Activated CD8-positive, alpha-beta memory T cell treated with anti-CD3 and anti-CD28 coated beads for 4 hours (primary cell): Measurements from ENCODE around the gene ZFP91.

Experiments
- DNase-seq, 2 donors: peaks; one replicate each; pipeline ENCODE4 v3.0.0-alpha.2; 2020; ENCODE audit warnings: low read depth in 2 of 2

ZFP91 gene

DNA sequence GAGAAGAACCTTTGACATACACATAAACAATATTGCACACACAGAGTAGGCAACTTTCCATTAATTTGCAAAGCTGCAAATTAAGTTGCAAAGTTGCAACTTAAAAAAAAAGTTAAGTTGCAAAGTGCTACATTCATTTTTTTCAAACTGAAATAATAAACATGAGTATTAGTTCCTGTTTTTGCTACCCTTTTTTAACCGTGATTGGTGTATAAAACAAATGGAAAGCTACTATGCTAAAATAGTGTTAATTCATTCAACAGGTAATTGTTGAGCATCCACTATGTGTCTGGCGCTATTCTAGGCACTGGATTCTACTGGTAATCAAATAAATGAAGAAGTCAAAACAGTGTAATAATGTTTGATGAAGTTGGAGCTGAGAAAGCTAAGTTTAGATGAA is 8.1 kb downstream of the ZFP91 start:
- DNase-seq, result no peak

DNA sequence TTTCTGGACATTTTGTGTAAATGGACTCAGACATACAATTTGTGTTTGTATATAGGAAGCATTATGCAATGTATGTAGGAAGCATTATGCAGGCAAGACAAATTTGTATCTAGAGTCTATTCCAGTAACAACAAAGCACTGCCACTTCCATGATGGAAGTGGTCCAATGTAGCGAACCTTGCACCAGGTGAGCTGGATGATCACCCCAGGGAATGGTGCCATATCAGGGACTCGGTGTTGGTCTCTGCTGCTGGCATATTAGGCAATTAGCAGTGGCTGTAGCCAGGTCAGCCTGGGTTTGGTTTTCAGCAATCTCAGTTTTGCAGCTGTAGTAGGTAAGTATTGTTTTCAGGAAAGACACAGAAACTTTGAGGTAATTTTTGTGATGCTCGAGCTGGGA is 12.8 kb downstream of the ZFP91 start:
- no peak for DNase-seq

DNA sequence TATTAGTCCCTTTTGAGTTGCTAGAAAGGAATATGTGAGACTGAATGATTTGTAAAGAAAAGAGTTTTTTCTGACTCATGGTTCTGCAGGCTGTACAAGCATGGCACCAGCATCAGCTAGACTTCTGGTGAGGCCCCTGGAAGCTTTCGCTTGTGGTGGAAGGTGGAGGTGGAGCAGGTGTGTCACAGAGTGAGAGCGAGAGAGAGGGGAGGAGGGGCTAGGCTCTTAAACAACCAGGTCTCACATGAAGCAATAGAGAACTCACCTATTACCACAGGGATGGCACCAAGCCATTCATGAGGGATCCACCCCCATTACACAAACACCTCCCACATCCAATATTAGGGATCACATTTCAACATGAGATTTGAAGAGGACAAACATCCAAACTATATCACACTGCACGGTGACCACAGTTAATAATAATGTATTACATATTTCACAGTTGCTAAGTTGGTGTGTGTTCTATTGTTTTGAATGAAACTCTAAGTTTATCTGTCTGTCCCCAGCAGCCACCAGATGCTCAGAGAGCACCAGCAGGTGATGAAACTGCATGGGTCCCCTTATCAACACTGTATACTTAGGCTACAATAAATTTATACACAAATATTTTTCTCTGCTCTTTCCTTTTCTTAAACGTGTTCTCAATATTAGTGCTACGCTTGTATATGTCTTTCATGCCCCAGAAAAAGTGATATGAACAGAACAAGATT is 14.1 kb downstream of the ZFP91 start:
- peak in 1 of 2 donors; percentile 26 for DNase-seq

DNA sequence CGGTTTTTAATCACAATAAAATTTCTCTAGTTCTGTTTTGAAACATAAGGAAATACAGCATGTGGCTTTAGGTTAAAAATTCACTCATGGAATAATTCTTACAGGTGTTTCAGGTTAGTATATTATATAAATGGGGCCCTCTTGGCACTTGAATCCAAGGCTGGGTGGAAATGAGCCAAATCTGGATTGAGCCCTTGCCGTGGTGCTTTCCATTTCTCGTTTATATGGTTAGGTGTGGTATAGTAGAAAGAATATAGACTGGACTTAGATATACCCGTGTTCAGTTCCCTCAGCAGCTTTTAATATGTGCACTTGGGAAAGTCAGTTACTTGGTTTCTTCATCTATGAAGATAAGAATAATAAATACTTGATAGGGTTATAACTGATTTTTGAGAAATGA is 16.0 kb downstream of the ZFP91 start:
- no peak for DNase-seq

DNA sequence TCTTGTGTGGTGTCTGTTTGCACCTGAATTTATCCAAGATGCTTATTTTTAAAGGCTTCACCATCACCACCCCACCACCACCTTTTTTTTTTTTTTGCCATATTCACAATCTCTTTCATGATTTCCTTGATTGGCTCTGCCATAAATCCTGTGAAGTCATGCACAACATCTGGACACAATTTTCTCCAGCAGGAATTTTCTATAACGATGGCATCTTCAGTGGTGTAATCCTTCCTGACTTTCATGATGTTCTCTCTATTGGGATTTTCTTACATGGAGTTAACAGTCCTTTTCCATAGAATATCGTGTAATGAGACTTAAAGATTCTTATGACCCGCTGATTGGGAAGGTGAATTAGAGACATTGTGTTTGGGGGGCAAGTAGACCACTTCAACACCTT is 17.8 kb downstream of the ZFP91 start:
- no peak for DNase-seq

DNA sequence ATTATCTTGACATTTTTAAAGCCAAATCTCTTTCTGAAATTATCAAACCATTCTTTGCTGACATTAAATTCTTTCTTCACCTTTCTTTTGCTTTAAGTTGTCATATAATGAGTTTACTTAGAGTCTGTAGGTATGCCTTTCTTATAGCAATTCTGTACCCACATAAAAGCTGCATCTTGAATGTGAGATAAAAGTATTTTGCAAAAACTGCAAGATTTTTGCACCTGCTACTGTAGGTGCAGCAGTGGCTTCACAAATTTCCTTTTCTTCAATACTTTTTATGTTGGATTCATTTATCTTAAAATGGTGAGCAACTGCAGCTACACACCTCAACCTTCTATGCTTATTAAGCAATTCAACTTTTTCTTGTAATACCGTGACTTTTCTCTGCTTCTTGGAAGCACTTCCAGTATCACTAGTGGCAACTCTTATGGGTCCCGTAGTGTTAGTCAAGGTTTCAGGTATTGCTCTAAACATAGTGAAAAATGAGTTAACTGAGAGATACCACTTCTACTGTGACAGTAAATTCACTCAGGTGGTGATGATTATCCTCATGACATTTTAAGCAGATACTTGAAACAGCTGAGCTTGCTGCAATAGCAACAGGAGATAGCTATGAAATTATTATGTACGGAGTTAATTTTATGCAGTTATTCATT is 18.8 kb downstream of the ZFP91 start:
- DNase-seq, result no peak

DNA sequence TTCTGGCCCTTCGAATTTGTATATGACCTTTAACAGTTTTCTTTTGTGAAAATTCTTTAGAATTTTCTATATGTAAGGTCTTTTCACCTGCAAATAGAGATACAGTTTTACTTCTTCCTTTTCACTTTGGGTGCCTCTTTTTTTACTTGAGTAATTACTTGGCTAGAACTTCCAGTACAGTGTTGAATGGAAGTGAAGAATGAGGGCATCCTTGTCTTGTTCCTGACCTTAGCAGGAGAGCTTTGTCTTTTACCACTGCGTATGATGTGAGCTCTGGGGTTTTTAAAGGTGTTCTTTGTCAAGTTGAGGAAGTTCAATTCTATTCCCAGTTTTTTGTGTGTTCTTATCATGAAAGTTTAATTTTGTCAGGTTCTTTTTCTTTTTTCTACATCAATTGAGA is 21.6 kb downstream of the ZFP91 start:
- no peak for DNase-seq

DNA sequence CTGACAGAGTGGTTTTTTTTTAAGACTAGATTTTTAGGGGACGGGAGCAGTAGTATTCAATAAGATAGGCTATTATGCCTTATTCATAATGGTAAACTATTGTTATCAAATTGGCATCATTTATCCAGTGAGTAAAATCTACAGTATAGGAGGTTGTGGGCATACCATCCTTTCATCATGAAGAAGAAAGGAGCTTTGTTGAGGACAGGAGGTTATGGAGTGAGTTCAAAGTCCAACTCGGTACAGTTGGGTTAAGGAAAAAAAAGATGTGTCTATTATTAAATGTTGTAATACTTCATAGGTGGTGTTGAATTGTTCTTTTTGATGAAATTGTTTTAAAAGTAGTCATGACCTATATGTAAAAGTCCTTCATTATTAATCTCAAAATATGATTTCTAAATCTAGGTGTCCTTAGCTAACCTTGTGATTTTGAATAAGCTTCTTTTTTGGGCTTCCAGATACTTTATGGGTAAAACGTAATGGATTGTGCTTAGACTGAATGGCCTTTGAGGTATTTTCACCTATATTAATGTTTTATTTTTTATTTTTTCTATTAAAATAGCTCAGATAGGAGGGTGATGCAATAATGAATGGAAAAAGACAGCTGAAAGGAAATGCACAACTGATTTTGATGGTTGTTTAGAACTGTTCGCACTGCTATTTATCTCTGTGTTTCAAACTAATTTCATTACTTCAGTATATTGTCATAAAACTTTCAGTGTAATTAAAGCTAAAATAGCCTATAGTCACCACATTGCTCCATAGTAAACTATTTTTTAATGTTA is 28.3 kb downstream of the ZFP91 start:
- no peak for DNase-seq

DNA sequence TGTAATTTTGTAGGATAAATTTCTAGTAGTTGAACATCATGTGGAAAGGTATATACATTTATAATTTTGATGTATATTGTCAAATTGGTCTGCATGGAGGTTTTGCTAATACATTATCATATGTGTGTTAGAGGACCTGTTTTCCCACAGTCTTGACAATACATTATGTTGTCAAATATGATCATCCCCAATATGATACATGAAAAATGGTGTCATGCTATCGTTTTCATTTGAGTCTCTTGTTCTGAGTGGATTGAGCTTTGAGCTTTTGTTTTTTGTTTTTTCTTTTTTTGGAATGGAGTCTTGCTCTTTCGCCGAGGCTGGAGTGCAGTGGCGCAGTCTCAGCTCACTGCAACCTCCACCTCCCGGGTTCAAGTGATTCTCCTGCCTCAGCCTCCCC is 29.5 kb downstream of the ZFP91 start:
- no peak for DNase-seq

DNA sequence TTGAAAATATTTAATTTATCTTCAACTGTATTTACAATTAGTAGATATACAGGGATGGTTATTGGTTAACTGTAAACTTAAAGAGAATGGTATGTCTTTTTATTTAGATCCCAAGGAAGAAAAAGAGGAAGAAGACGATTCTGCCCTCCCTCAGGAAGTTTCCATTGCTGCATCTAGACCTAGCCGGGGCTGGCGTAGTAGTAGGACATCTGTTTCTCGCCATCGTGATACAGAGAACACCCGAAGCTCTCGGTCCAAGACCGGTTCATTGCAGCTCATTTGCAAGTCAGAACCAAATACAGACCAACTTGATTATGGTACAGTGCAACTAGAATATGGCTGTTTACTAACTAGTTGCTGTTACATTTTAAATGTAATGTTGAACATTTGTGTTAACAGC is 30.9 kb downstream of the ZFP91 start:
- DNase-seq, result no peak

DNA sequence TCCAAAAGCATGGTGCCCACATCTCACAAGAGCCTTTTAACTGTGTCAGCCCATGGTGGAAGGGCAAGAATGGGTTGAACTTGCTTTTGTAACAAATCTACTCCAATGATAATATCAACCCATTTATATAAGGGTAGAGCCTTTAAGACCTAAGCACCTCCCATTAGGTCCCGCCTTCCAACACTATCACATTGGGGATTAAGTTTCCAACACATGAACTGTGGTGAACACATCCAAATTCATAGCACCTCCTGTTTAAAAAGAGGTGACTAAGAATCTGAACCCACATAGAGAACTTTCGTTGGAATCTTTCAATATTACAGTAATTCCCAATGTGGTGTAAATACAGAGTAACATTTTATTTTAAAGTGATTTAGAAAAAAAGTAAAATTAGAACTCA is 34.4 kb downstream of the ZFP91 start:
- no peak for DNase-seq

DNA sequence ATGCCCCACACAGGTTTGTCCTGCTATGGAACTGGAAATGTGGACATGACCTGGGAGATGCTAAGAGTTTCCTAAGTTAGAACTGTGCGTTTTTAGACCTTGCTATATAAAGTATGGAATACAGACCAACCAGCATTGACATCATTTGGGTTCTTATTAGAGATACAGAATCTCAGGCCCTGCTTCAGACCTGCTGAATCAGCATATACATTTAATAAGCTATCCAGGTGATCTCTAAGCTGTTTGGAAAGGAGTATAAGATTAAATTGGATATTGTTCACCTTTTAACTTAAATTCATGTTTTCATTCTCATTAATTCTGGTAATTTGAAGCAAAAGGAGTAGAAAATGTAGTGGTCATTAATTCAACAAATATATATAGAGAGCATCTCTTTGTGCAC is 36.7 kb downstream of the ZFP91 start:
- DNase-seq, result no peak

DNA sequence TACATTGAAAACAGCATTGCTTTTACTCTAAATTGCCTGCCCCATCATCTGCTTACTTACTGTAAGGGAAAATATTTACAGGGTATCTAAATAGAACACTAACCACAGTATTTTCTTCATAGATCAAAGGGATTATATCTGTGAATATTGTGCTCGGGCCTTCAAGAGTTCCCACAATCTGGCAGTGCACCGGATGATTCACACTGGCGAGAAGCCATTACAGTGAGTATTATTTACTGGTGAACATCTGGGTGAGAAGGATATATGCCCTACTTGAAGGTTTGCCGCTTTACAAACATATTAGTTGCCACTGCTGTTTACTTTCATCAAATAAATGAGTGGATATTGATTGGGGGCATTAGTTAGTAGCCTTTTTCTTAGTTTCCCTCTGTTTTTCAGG is 37.7 kb downstream of the ZFP91 start:
- DNase-seq, result no peak

DNA sequence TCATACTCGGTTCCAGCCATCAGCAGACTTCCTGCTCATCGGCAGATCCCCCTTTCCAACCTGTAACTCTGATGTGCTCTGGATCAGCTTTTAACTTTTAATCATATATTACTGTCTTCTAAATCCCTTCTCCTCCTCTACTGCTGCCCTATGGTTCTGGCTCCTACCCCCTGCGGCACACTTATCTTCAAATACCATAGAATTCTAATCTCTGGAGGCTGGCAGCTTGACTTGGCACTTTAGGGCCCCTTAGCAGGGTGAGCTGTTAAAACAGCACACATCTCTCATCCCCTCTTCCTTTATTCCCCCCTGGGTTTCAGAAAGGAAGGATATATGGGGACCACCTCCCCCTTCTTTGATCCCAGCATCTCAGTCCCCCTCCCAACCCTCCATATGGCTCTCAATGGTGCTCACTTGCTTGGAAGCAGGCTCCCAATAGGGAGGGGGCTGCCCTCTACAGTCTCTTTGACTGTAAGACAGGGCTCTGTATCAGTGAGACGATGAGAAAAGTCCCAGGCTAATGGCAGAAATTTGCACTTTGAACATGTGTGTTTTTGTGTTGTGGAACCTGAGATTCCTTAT is 39.2 kb downstream of the ZFP91 start:
- DNase-seq, result no peak

DNA sequence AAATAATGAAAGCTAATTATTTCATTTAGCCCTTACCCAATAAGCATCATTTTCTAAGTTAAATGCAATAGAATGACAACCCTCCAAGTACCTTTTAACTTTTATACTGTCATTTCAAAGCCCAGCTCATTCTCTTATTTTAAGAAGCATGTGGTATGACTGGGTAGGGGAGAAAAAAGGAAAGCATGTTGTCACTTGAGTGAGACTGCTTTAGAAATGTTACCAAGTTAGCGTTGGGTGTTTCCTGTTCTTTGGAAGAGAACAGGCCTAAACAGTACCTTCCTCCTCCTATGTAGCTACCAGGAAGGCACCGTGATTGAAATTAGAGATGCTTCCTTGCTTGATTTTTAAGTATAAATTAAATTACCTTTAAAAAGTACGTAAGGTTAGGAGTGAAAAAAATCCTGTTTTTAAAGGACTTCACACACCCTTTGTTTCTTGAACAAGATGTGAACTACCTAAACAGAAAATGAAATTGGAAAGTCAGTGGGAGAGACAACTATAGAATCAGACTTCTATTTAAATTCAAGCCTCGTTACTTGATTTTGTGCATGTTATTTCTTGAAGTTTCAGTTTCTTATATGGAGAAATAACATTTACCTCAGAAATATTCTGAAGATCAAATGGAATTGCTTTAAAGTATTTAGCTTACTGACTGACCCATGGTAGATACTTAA is 42.9 kb downstream of the ZFP91 start:
- DNase-seq, result no peak

DNA sequence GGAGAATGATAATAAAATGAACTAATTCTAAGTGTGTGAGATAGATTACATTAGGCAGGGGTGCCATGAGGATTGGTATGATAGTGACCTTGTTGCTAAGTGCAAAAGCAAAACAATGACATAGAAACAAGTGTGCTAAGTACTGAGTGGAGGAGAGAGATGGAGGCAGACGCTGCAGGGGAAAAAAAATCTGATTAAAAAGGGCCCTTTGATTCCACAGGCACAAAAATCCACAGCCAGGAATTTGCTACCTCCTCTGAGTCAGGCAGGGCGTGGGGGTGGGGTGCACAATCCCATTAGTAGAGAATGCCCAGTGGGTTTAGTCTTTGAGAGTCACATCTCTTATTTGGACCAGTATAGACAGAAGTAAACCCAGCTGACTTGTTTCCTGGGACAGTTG is 43.5 kb downstream of the ZFP91 start, which contains the start of gene CNTF:
CNTF (plus strand) TSS at position 322 of the 400 bp plus-strand sequence. CDS start 88 bp downstream, outside the sequence.
- no peak for DNase-seq

DNA sequence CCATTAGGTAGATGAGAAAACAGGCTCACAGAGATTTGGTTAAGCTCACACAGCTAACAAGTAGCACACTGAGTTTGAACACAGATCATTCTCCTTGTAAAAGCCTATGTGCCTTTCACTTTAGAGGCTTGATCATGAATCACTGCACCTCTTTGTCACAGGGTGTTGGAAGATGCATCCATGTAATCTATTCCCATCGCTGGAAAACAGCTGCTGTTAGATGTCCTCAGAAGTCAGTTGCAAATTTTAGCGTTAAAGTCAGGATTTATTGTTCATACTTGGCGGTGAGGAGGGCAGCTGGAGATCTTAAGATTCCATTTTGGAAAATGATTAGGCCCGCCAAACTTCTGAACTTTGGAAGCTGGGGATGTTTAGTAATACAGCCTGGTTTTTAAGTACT is 46.2 kb downstream of the ZFP91 start:
- no peak for DNase-seq

DNA sequence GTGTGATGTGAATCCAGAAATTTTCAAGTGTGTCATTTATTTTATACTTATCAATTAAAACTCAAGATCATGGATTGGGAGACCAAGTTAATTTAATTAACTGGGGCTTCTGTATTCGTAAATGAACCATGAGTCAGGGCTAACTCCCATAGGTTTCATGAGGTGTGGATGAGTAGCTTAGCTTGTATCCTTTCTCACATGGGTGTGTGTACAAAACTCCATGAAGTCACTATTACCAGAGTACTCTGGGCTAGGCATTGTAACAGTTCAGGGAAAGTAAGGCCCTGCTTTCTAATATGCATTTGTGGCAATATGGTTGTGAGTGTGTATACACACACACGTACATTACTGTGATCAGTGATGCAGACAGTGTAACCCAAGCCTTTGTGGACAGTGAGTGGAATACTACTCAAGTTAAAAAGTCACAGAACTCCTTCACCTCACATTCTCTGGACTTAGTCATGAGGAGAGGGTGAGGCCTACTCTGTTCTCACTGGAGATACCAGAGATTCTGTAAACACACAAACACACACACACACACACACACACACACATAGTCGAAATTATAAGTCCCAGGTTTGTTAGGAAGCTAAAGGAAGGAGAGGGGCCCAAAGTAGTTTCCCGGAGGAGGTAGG is 47.1 kb downstream of the ZFP91 start:
- DNase-seq, result no peak

DNA sequence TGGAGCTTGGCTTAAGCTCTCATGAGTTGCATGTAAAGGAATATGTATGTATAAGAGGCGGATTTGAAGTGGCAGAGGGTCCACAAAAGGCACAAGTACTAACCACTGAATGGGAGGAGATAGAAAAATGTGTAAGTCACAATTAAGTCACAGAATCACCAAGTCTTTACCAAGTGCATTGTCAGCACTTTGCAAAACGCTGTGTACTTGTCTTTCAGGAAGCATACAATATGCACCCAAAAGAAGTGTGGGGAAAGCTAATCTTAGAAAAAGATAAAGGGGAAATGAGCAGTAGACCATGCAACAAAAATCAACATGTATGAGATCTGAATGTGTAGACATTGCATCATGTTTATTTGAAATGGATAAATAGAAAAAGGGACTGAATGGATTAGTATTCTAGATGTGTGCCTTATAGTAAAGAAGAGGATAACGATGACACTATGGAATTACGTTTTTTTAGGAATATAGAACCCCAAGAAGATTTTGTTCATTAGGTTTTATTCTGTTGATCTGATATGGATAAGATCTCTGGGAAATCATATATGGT is 48.1 kb downstream of the ZFP91 start:
- DNase-seq, result no peak

DNA sequence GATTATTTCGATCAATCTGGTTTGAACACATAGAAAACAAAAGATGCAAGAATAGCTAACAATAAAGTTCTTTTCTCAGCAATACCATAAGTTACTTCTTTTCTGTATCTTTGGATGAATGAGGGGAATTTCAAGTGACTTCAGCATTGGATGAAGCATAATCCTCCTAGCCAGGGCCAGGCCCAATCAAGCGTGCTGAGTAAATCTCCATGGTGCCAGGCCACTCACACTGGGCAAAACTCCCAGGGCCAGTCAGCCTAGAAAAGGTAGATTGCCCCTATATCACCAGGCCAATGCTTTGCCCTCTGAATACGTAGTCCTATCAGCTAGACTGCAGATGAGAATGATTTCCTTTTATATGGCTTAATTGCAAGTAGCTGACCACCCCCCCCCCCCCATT is 49.6 kb downstream of the ZFP91 start:
- no peak for DNase-seq

DNA sequence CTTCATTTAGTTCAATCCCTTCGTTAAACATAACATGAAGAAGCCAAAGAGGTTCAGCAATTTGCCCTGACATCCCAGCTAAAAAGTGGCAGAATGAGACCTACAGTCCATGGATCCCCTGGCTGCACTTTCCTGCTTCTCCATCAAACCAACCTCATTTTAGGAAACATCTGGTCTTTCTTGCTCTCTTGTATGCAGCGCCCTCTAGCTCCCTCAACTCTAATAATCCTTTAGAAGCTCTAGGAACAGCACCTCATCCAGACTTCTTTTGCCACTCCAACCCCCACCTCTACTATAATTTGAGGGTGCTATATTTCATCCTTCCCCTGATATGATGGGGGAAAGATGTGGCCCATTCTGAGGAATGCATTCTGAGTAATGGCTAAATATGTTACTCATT is 51.0 kb downstream of the ZFP91 start:
- DNase-seq, result no peak
